Testis (tissue), 3 donors: ENCODE measurements around the gene CLIP3. TPM values are rescaled to one million over a fixed set of nuclear protein-coding genes. Genes with fewer than 3 reads are reported as not detected.

Experiments
- DNase-seq: peaks from one replicate; pipeline ENCODE4 v3.0.0-alpha.2; 2019
- H3K27ac ChIP-seq, 2 donors: fragments of 200-600 bp; sonication (generic); one replicate each; pipeline ENCODE4 v1.5.1; 2019
- H3K27me3 ChIP-seq: fragments of 200-600 bp; sonication (generic); one replicate; pipeline ENCODE4 v1.5.1; 2019
- H3K36me3 ChIP-seq: fragments of 200-600 bp; sonication (generic); one replicate; pipeline ENCODE4 v1.5.1; 2017; ENCODE audit warnings: low read depth; ENCODE audit errors: missing control alignments
- H3K4me1 ChIP-seq: fragments of 200-600 bp; sonication (generic); one replicate; pipeline ENCODE4 v1.5.1; 2019
- H3K4me3 ChIP-seq, 2 donors: fragments of 200-600 bp; sonication (generic); one replicate each; pipeline ENCODE4 v1.5.1; 2017 to 2019
- H3K9me3 ChIP-seq: fragments of 200-600 bp; sonication (generic); one replicate; pipeline ENCODE4 v1.5.1; 2017
- POLR2A ChIP-seq: fragments of 450-650 bp; IDR thresholded peaks from one replicate; pipeline ENCODE4 v1.6.1; 2017; ENCODE audit warnings: antibody characterized with exemption, mild to moderate bottlenecking, moderate library complexity
- WGBS, 2 donors: methylation state at CpG; one replicate each; pipeline ENCODE4 v1.1.5; 2018; 5-methylcytosine and 5-hydroxymethylcytosine counted together
- intact Hi-C: fragments of 100-400 bp; cut with DNase I; formaldehyde crosslinking; loops from one replicate; pipeline ENCODE4 v1.15.1; 2023; ENCODE audit warnings: low total_unique reads
- polyA plus RNA-seq: library from polyadenylated mRNA; stranded (reverse); fragments of 350-450 nt; fragmentation: Illumina TruSeq; extraction: RNeasy Lipid Tissue Mini Kit (QIAGEN cat#74804); gene quantifications from one replicate; pipeline ENCODE4 v1.2.3, GENCODE V29; 2014; ENCODE audit warnings: low read depth, low replicate concordance; ENCODE audit not compliant: insufficient read depth
- total RNA-seq, 2 donors: library from RNA; depleted of rRNA; stranded (reverse); fragments of >200 nt; gene quantifications; one replicate each; pipeline ENCODE4 v1.2.3, GENCODE V29; 2016
- TF ChIP-seq, protein P1 (sequence below), 3 experiments: fragments of 450-650 bp in 2 of 3; fragments of 200-600 bp in 1 of 3; sonication (generic) in 1 of 3; IDR thresholded peaks; one replicate each; pipeline ENCODE4 v1.5.1; 2016 to 2019; ENCODE audit warnings: antibody characterized with exemption in 3 of 3, mild to moderate bottlenecking in 2 of 3, moderate library complexity in 1 of 3

The CLIP3 gene
- total and polyA plus RNA-seq, 3 donors from 2014 or later, result 18.2 to 24.2 (median 20.7) TPM

GRCh38 chr19:36054733-36055686, 22.3 kb upstream of the CLIP3 start, which contains the start of gene WDR62:
Gene WDR62 (plus strand): TSS chr19:36054897. CDS start chr19:36054972, 75 bp downstream.
- 1 to 2% methylated on average over 29 to 58 of the region's 76 CpGs for WGBS, 2 donors
- Histone ChIP-seq H3K4me1 (peaks cover 16% of the 10 kb centered on the region), H3K36me3 (no peaks in the 10 kb centered on the region), H3K27me3 (no peaks in the 10 kb centered on the region), H3K4me3 (peak within 1 kb of the TSS; percentile 62 to 79), H3K9me3 (no peaks in the 10 kb centered on the region), H3K27ac (peak within 1 kb of the TSS; percentile 94 to 98)
- no peak for TF ChIP-seq POLR2A
- TF ChIP-seq, protein P1, sequence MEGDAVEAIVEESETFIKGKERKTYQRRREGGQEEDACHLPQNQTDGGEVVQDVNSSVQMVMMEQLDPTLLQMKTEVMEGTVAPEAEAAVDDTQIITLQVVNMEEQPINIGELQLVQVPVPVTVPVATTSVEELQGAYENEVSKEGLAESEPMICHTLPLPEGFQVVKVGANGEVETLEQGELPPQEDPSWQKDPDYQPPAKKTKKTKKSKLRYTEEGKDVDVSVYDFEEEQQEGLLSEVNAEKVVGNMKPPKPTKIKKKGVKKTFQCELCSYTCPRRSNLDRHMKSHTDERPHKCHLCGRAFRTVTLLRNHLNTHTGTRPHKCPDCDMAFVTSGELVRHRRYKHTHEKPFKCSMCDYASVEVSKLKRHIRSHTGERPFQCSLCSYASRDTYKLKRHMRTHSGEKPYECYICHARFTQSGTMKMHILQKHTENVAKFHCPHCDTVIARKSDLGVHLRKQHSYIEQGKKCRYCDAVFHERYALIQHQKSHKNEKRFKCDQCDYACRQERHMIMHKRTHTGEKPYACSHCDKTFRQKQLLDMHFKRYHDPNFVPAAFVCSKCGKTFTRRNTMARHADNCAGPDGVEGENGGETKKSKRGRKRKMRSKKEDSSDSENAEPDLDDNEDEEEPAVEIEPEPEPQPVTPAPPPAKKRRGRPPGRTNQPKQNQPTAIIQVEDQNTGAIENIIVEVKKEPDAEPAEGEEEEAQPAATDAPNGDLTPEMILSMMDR (IDR thresholded peaks at IDR 0.05), result no peak
- DNase-seq, result peak; percentile 96
- intact Hi-C loops, result loop anchor here (10.0 kb wide), 1 partner anchor 720 kb away; the partner anchor contains the start of gene ZNF850

GRCh38 chr19:36054119-36054732, 21.6 kb upstream of the CLIP3 start, which contains the start of gene THAP8:
Gene THAP8 (minus strand): TSS chr19:36054285. CDS start chr19:36054217, 68 bp downstream.
- DNase-seq, result peak; percentile 99
- Histone ChIP-seq H3K36me3 (no peaks in the 10 kb centered on the region), H3K27me3 (no peaks in the 10 kb centered on the region), H3K4me3 (peak within 1 kb of the TSS; percentile 62 to 79), H3K9me3 (no peaks in the 10 kb centered on the region), H3K4me1 (peaks cover 16% of the 10 kb centered on the region), H3K27ac (peak within 1 kb of the TSS; percentile 94 to 98)
- TF ChIP-seq POLR2A, result no peak
- TF ChIP-seq, protein P1 (IDR thresholded peaks at IDR 0.05), result peak; percentile 27 to 55 (median 45)
- intact Hi-C loops, result loop anchor here (10.0 kb wide), 1 partner anchor 721 kb away; the partner anchor contains the start of gene ZNF850
- 0% methylated on average over 20 to 45 of the region's 56 CpGs for WGBS, 2 donors

- intact Hi-C loops, result loop anchor here (10.0 kb wide), 1 partner anchor 723 kb away; the partner anchor contains the start of gene ZNF850
- TF ChIP-seq, protein P1 (IDR thresholded peaks at IDR 0.05), result no peak
- no peak for TF ChIP-seq POLR2A
- H3K36me3 ChIP-seq, result no peaks in the 10 kb centered on the region
- no peak overlapping the region for H3K4me3 ChIP-seq
- H3K4me1 ChIP-seq, result peaks cover 16% of the 10 kb centered on the region
- DNase-seq, result no peak
- H3K9me3 ChIP-seq, result no peaks in the 10 kb centered on the region
- no peaks in the 10 kb centered on the region for H3K27me3 ChIP-seq
- WGBS, 2 donors, result 94 to 95% methylated on average over 4 of the region's 4 CpGs
- H3K27ac ChIP-seq, result no peak overlapping the region
Observed at GRCh38 chr19:36051637-36052036, 19.0 kb upstream of the CLIP3 start.

DNA sequence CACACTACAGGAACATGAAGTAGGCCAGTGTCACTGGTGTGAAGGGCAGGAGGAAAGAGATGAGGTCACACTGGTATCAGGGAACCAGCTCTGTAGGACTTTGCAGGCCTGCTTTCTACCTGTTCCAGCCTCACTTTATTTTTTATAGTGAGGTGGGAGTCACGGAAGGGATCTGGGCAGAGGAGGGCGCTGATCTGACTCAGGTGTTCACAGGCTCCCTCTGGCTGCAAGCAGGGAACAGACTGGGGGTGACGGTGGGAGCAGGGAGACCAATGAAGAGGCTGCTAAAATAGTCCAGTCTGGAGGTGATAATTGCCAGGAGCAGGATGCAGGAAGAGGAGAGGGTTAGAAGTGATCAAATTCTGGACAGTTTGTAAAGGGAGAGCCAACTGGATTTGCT, 18.6 kb upstream of the CLIP3 start:
- DNase-seq, result peak; percentile 26
- intact Hi-C loops, result loop anchor here (10.0 kb wide), 1 partner anchor 724 kb away; the partner anchor contains the start of gene ZNF850
- H3K4me1 ChIP-seq, result peaks cover 15% of the 10 kb centered on the region
- H3K4me3 ChIP-seq, result no peak overlapping the region
- 62 to 65% methylated on average over 3 of the region's 3 CpGs for WGBS, 2 donors
- no peaks in the 10 kb centered on the region for H3K9me3 ChIP-seq
- TF ChIP-seq, protein P1 (IDR thresholded peaks at IDR 0.05), result no peak
- no peak for TF ChIP-seq POLR2A
- no peaks in the 10 kb centered on the region for H3K36me3 ChIP-seq
- H3K27me3 ChIP-seq, result no peaks in the 10 kb centered on the region
- H3K27ac ChIP-seq, result no peak overlapping the region
